ENCODE data around the gene MSH5. TPM values are rescaled to one million over a fixed set of nuclear protein-coding genes. Genes with fewer than 3 reads are reported as not detected.

The MSH5 gene
- total RNA-seq, 1 experiment from 2014 or later, result 51.0 TPM

DNA sequence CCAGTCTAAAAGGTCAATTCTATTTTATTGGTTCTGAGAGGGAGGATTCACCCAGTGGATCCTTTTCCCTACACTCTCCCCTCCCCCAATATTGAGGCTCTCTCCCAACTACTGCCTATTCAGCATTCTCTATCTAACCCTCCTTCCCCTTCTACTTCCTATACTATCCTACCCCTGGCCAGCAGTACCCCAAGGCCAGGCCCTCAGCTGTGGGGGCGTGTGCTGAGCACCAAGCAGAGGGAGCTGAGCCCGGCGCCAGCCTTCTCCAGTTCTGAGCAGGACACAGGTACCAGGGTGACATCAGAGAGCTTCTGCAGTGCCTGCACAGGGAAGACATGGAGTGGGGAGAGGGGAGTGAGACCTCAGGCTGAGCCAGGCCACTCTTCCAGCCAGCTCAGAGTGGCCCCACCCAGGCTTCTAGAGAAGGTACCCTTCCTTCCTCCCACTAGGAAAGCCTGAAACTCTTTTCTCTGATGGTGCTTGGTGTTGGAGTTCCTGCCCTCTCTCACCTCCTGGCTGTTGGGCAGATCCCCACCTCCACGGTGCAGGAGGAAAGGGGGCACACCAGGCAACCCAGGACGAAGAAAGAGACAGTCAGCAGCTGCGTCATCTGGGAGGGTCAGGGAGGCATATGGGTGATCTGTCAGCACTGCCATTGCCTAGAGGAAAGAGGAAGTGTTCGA is 12.6 kb upstream of the MSH5 start:
- H3K4me1 Mint-ChIP-seq (ENCODE audit: low read depth, unreplicated experiment), result peaks cover 18% of the 10 kb centered on the region
- H3K36me3 Mint-ChIP-seq (ENCODE audit: insufficient read depth, unreplicated experiment), result peaks cover 63% of the 10 kb centered on the region
- H3K9me3 Mint-ChIP-seq (ENCODE audit: unreplicated experiment), result no peaks in the 10 kb centered on the region
- H3K27me3 Mint-ChIP-seq (ENCODE audit: insufficient read depth, unreplicated experiment), result no peaks in the 10 kb centered on the region
- peak overlapping the region; percentile 5 for H3K27ac Mint-ChIP-seq (ENCODE audit: unreplicated experiment)
- intact Hi-C loops (cut with micrococcal nuclease; ENCODE audit: unreplicated experiment), result no loop called here
- POLR2A ChIA-PET, result no interaction called here
- no peak overlapping the region for H3K4me3 ChIP-seq (ENCODE audit: low read depth, low read length)
- TF ChIP-seq, protein P1, sequence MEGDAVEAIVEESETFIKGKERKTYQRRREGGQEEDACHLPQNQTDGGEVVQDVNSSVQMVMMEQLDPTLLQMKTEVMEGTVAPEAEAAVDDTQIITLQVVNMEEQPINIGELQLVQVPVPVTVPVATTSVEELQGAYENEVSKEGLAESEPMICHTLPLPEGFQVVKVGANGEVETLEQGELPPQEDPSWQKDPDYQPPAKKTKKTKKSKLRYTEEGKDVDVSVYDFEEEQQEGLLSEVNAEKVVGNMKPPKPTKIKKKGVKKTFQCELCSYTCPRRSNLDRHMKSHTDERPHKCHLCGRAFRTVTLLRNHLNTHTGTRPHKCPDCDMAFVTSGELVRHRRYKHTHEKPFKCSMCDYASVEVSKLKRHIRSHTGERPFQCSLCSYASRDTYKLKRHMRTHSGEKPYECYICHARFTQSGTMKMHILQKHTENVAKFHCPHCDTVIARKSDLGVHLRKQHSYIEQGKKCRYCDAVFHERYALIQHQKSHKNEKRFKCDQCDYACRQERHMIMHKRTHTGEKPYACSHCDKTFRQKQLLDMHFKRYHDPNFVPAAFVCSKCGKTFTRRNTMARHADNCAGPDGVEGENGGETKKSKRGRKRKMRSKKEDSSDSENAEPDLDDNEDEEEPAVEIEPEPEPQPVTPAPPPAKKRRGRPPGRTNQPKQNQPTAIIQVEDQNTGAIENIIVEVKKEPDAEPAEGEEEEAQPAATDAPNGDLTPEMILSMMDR (IDR thresholded peaks at IDR 0.05; ENCODE audit: insufficient read depth in 1 of 2, low read depth in 1 of 2, low read length in 1 of 2, severe bottlenecking in 1 of 2, unreplicated experiment in 1 of 2), result no peak
- no TSS peak for BruUV-seq (replicated peaks)
- no peak for DNase-seq
- H3K4me1 ChIP-seq, result peaks cover 5% of the 10 kb centered on the region; the same call in 1 of the 2 replicates
- H3K36me3 ChIP-seq (ENCODE audit: control insufficient read depth, insufficient read depth, low read length), result peaks cover 7% of the 10 kb centered on the region
- CTCF ChIA-PET, result no interaction called here
- no peaks in the 10 kb centered on the region for H3K27me3 ChIP-seq (replicated peaks; ENCODE audit: control insufficient read depth, insufficient read depth, low read length)
- no peaks in the 10 kb centered on the region for H3K9me3 ChIP-seq
- H3K4me3 Mint-ChIP-seq (ENCODE audit: unreplicated experiment), result no peak overlapping the region

DNA sequence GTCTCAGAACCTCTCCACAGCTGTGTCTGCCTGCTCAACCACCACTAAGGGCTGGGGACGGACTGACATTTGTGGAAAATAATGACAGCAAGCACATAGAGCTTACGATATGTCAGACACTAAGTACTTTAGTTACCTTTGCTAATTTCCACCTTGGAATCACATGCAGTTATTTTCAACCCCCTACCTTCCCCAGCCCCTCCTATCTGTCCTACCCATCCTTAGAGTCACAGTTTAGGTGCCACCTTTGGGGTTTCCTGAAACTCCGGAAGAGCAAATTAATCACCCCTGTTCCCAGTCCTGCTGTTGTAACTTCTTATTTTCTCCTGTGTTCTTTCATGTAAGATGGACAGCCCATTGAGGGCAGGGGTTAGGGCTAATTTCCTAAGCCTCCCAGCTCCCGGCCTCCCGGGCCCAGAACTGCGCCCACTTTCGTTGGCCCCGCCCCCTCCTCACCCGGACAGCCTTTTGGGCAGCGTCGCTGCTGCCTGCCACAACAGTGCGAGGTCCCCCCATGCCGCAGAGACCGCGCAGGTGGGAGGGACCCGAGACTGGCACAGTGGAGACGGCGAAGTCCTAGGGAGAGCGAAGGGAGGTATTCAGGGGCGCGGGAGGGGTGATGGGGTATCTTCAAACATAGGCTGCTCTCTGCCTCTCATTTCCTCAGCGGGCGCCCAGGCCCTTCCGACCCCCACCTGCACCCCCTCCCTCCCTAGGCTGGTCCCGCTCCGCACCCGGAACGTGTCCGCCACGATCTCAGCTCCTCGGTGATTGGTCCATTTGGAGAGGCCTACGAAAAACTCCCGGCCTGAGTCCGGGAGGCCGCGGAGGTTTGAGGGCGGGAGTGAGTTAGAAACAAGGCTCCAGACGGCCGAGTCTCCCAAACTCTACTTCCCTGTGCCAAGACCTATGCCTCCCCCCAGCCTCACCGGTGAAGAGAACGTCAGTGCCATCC is 11.8 kb upstream of the MSH5 start:
- ChIA-PET CTCF (interaction anchor here (2.5 kb wide), 1 partner anchor 42 kb away, joined by 30 read pairs; no protein-coding TSS in a partner anchor), POLR2A (no interaction called here)
- intact Hi-C loops (cut with micrococcal nuclease; ENCODE audit: unreplicated experiment), result no loop called here
- no TSS peak for BruUV-seq (replicated peaks)
- Mint-ChIP-seq H3K9me3 (ENCODE audit: unreplicated experiment) (no peaks in the 10 kb centered on the region), H3K4me1 (ENCODE audit: low read depth, unreplicated experiment) (peaks cover 18% of the 10 kb centered on the region), H3K36me3 (ENCODE audit: insufficient read depth, unreplicated experiment) (peaks cover 72% of the 10 kb centered on the region), H3K27me3 (ENCODE audit: insufficient read depth, unreplicated experiment) (no peaks in the 10 kb centered on the region), H3K4me3 (ENCODE audit: unreplicated experiment) (peak overlapping the region; percentile 87), H3K27ac (ENCODE audit: unreplicated experiment) (no peak overlapping the region)
- no peak for DNase-seq
- Histone ChIP-seq H3K4me1 (peaks cover 5% of the 10 kb centered on the region; the same call in 1 of the 2 replicates), H3K27me3 (replicated peaks; ENCODE audit: control insufficient read depth, insufficient read depth, low read length) (no peaks in the 10 kb centered on the region), H3K9me3 (no peaks in the 10 kb centered on the region), H3K36me3 (ENCODE audit: control insufficient read depth, insufficient read depth, low read length) (peaks cover 7% of the 10 kb centered on the region), H3K4me3 (ENCODE audit: low read depth, low read length) (no peak overlapping the region)
- TF ChIP-seq, protein P1 (IDR thresholded peaks at IDR 0.05; ENCODE audit: insufficient read depth in 1 of 2, low read depth in 1 of 2, low read length in 1 of 2, severe bottlenecking in 1 of 2, unreplicated experiment in 1 of 2), result no peak

Measured in Caco-2 (cell line).